Midbrain (tissue), 1 donor: ENCODE data around the gene CNTN2.

Source experiments
- DNase-seq: peaks from one replicate; lab custom pipeline; 2025; lab: John Stamatoyannopoulos, UW

The CNTN2 gene

DNA sequence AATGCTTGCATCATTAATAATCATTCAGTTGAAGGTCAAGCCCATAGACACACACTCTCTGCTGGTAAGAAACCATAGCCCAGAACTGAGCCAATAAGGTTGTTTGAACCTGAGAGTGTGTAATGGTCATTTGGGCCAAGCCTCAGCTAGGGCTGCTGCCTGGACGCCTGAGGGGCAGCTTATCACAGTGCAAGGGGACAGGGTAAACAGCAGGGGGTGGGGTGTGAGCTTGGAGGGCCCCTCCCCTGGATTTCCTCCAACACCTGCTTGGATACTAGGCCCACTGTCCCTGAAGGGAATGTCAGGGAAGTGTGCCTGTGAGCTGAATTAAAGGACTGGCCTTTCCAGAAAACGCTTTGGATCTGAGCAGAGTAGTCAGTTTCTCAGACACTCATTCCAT is 24.6 kb upstream of the CNTN2 start:
- no peak for DNase-seq

DNA sequence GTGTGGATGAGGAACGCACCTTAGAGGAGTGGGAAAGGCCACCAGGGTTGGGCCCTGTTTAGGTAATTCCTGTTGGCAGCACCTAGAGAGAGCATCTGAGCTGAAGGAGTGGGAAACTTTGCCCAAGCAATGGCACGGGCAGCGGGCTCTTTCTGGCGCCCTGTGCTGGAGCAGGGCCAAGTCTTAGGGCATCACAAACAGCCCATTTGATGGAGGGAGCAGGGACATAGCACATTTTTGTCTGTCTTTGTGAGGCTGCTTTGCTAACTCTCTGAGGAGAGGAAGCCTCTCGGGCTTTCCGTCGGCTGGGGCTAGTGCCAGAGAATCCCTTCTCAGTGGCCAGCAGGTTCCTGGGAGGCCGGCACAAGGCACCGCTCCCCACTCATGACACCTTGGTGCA is 22.5 kb upstream of the CNTN2 start:
- DNase-seq: no peak

DNA sequence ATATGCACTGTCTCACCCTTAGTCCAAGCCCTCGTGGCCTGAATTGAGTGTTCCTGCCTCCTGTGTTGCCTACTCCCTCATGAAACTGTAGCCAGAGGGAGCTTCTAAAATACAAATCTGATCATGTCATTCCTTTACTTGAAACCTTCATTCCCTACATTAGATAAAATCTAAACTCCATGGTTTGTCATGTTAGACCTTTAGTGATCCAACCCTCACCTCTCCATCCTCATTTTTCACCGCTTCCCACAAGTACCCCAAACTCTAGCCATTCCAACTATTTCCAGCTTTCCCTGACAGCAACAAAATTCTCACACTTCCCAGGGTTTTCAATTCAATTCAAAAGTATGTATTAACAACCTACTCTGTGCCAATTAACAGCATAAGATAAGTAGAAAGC is 18.3 kb upstream of the CNTN2 start:
- no peak for DNase-seq

DNA sequence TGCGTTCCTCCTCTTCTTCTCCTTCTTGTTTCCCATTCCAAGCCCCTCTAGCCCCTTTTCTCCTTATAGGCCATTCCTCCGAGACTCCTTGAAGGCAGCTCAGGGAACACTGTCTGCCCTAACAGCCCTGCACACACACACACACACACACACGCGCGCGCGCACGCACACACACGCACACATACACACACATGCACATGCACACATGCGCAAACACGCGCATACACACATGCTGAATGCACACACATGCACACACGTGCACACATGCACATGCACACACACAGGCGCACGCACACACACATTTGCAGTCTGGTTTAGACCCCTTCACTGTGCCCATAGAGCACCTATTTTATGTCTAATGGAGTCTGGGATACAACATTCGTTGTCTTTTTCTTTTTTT is 17.8 kb upstream of the CNTN2 start:
- DNase-seq: no peak

DNA sequence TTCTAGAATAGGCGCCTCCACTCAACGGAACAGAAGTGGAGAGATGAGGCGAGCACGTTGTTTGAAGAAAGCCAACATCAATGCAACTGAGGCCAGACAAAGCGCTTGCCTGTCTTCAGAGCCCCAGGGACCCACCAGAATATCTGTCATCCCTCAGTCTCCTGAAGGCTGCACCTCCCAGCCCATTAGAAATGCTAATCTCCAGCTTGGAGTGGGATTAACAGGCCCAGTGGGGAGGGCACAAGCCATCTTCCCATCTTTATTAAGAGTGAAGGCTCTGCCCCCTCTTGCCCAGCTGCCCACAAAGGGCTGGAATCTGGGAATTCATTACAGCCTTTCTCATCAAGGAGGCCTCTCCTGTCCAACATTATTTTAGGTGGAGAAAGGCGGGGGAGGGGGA is 16.8 kb upstream of the CNTN2 start:
- DNase-seq: no peak

DNA sequence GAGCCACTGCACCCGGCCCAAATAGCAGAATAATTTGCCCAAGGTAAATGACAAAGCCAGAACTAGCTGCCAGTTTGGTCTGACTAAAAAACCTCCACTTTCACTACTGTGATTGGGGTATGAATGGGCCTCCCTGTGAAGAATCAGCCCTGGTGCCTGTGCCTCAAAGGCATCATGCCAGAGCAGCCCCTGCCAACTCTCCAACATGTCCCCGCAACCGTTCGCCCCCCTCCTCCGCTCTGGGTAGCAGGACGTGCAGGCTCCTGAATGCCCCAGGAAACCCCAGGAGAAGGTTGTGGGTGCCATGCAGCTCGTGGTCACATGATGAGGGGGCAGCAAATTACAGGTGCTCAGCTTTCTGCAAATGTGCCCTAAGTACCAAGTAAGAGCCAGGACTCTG is 14.6 kb upstream of the CNTN2 start:
- DNase-seq: no peak

DNA sequence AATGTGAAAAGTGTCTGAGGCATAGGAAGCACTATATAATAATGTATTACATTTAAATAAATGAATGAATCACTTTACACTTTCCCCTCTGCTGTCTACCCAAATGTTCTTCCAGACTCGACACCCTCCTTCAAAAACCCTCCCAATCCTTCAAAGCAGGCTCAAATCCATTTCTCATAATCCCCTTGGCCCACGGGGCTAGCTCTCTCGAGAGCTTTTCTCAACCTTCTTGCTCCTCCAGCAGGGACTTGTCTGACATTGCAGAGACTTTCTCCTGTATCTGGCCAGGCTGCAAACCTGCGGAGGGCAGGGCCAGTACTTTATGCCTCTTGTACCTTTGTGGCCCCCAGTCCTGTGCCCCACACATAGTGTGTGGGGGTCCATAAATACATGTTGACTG is 14.1 kb upstream of the CNTN2 start:
- no peak for DNase-seq

DNA sequence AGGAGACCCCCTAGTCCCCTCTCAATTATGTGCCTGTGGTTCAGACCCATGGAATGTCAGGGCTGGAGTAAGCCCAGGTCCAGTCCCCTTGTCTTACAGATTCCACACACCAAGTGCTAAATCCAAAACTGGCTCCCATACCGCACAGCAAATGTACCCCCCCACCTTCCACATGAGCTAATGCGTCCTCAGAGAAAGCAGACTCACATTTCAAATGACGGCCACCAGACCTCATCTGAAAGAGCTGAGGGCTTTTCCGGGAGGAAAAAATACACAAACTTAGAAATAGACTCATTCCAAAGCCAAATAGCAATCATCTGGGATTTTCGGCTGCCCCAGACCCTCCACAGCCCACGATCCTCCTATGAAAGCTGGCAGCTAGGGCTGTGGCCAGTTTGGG is 12.8 kb upstream of the CNTN2 start:
- no peak for DNase-seq

DNA sequence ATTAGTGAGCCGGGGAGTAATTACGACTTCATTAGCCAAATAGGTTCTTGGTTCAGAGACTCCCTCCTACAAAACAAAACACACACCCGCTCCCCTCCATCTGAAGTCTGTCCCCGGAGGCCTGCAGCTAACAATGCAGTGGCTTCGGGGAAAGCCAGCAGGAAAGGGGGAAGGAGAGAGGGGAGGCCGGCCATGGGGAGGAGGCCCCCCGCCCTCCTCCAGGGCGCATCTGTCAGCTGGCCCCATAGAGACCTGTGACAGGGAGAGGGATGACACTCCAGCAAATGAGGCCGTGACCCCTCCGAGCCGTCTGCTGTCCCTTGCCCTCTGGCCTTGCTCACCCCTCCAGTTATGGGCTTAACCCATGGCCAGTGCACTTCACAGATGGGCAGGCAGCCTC is 12.1 kb upstream of the CNTN2 start:
- no peak for DNase-seq

DNA sequence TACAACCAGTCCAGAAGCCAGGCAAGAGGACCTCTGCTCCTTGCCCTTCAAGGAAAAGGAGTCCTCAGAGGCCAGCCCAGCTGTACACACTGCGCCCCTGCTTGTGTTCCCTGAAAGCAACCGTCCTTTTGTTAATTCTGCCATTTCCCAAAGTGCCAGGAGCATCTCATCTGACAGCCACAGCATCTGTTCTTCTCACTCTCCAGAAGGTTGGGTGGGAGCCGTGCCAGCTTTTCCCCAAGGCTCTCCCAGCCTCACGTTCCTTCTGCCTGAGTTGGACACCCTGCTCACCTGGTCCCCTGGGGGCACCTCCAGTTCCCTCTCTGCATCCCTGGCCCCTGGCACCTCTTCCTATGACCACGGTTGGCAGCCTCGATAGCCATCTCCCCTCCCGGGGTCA is 10.5 kb upstream of the CNTN2 start:
- DNase-seq: no peak

DNA sequence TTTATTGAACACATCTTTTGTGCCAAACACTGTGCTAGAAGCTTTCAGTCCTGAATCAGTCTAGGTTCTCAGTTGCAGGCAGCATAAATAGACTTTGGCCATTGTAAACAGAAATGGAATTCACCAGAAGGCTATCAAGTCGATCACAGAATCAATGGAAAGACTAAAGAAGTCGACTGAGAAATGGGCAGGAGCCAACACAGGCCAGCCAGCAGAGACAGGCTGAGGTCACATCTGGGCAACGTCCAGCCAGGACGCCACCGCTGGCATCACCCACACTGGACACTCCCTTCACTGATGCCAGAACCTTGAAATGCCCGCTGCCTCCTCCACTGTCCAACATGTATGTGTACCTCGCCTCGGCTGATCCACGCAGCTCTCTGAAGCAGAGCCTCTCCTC is 5.5 kb upstream of the CNTN2 start:
- no peak for DNase-seq

DNA sequence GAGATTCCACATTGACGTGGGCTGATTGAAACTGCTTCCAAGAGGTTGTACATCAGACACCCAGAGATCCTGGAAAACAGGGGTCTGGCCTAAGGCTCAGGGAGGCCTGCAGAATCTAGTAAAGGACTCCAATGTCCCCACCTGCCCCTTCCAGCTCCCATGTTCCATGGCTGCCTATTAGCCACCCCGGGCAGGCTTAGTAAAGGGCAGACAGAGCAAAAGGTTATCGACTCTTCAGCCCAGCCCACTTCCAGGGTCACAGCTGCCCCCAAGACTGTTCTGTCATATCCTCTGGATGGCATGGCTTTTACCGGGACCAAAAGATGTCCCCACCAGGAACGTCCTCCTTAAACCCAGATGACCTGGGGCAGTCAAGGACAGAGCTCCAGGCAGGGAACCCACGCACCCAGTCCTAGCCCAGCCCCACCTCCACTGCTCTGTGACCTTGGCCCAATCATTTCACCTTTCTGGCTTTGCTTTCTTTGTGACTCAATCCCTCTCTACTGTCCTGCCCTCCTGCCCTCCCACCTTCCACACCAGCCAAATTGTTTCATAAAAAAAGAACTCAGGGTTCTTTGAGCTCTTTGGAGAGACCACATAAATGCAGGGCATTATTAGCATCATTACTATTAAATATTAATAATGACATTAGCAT is 4.8 kb upstream of the CNTN2 start:
- no peak for DNase-seq

DNA sequence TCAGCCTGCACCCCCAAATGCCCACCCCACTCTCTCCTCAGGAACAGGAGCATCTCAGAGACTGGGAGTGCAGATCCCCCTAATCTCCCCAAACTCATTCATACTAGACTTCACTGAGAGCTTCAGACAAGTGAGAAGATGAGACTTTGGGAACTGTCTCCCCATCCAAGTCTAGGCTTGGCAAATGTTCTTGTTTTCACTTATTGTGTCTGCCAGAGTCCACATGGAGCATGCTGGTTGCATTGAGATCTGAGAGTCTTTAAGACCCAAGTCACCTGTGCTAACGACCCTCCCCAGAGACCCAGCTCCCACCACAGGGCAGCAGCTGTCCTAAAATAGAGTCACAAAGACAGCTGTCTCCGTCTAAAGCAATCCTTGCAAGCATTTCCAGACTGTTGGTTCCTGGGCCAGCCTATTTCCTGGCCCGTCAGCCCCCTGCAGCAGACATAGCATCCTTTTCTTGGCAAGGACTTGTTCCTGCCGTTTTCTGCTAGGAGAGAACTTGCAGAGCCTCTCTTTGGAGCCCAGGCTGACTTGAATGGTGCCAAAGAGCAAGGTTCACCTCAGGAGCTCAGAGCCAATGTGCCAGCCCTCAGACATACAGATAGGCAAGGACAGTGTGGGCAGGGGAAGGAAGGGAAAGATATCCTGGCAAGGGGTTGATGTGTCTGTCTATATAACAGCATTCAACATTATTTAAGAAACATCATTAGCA is 1.9 kb upstream of the CNTN2 start:
- DNase-seq: no peak

DNA sequence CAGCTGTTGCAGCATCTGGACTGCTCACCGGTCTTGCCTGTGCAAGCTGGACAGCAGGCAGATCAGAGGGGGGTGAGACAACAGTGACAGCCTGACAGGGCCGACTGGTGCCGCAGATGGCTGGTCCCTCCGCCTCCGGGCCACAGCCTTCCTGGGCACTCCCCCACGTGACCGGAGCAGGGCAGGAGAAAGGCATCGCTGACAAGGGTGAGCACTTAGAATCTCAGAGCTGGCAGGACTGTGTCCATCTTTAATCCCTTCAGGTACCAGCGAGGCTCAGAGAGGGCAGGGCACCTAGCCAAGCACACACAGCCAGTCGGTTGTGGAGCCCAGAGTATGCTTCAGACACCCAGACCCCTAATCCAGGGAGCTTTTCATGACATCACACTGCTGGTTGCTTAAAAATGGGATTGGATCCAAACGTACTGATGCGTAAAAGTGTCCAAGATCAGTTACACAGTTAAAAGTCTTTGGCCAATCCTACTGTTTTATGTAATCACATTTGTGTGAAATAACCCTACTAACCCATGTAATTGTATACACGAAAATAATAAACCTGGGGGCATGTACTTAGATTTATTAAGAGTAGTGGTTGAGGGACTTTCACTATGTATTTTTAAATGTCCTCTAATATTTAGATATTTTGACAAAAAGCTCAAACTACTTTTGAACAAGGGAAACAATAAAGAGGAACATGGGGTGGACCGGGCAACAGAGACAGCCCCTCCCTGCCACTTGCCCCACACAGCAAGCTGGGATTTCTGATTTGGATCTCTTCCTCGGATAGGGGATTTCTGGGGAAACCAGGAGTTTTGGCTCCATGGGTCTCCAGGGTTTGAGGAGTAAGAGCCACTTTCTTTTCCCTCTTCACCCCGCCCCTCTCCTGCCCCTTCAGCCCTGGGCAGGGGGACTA is 758 bp upstream of the CNTN2 start:
- peak; percentile 47 for DNase-seq

DNA sequence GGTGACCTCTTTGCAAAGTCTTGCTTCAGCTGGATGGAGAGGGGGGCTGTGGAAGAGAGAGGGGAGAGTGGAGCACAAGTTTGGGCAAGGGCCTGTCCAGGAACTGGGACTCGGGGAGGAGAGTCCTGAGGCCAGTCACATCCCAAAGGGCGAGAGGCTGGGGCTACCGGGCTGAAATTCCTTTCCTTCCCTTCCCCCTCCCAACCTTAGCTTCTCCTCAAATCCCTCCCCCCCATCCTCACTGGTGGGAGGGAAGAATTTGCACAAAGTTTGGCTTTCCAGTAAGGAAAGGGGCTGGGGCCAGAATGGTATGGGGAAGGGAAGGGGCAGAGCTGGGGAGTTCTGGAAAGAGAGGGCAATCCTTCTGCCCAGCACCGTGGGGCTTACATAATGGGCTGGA is 854 bp downstream of the CNTN2 start:
- no peak for DNase-seq

DNA sequence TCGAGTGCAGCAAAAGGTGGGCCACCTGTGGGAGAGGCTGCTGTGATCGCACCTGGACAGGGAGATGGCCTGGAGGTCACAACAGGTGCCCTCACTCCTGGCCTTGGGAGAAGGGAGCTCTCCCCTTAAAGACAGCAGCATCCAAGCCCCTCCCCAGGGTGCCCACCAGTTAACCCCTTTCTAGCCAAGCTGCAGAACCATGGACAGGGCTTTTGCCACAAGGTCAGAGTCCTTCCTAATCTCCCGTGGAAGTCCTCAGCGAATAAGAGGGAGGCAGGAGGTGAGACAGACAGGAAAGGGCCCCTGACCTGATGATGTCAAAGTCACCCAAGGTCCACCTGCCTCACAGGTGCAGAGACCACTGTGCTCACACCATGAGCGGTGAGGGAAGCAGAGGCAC is 1.7 kb downstream of the CNTN2 start:
- no peak for DNase-seq

DNA sequence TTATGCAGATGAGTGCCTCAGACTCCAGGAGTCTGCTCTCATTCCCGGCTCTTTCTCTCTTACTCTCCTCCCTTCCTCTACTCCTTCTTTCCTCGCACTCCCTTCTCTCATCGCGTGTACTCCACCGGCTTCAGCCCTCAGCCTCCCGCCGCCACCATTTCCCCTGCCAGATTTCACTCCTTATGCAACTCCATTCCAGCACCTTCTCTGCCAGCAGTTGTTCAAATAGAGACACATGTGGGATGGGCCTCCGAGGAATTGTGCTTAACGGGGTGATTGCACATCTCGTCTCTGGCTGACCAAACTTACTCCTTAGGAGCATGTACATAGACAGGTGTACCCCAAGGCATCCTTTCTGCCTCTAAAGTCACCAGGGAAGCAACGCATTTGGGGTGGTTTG is 2.1 kb downstream of the CNTN2 start:
- DNase-seq: no peak

DNA sequence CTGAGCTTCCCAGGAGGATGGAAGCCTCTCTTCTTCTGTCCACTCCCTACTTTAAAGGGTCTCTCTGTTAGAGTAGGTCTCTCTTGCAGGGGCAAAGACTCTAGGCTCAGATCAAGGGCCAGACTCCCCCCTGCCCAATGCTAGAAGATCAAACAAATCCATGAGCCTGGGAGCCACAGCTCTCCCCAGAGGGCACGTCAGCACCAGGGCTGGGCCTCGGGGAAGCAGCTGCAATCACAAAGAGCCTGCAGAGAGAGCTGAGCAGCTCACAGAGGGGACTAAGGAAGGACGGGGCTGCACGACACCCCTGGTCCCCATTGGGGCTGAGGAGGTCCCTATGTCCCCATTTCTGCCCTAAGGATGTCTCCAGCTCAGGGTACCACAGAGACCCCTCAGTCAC is 3.9 kb downstream of the CNTN2 start:
- DNase-seq: peak; percentile 57

DNA sequence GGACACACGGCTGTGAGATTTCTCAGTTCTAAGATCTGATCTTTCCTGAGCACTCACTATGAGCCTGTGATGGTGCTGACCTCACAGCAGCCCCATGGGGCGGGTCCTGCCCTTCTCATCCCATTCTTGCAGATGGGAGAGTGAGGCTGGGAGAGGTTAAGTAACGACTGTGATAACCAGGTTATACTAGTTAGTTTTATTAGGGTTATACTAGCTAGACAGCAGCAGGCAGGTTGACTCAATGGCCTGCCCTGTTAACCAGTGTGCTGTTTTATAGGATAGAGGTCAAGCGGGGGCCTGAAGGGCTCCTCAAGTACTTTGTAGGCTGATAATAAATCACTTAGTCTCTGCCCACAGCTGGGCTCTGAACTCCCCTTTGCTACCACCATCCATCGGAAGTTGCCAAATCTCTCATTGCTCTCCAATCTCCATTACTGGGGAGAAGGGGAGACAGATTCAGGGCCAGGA is 4.8 kb downstream of the CNTN2 start:
- DNase-seq: no peak

DNA sequence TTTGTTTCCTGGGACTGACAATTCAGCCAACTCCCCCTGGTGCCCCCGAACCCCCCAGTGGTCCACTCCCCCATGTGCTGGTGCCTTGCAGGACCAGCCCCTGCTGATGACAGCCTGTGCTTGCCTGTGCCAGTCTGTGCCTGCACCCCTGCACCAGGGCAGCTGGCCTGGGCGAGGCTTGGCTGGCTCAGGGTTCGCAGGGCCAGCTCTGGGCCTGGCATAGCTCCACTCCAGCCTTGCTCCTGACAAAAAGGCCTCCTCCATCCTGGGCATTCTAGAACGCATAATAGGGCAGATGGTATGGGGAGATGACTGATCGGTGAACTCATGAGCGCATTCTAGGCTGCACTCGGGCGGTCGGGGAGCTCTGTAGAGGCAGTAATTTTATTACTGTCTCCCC is 5.4 kb downstream of the CNTN2 start:
- peak; percentile 88 for DNase-seq

DNA sequence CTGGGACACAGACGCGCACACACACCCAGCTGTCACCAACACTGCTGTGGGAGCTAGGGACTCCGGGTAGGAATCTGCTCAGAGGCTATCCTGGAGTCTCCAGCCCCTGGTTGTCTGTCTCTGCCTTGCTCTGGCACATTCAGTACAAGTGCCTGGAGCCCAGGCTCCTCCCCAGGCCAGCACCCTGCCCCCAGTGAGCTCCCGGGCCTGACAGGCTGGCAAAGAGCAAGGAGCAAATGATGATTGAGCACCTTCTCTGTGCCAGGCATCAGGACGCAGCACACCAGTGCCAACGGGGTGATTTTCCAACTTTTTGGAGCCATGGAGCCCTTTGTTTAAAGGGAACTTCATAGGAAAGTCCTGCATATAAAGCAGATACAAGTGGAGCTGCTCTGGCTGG is 6.5 kb downstream of the CNTN2 start:
- no peak for DNase-seq

DNA sequence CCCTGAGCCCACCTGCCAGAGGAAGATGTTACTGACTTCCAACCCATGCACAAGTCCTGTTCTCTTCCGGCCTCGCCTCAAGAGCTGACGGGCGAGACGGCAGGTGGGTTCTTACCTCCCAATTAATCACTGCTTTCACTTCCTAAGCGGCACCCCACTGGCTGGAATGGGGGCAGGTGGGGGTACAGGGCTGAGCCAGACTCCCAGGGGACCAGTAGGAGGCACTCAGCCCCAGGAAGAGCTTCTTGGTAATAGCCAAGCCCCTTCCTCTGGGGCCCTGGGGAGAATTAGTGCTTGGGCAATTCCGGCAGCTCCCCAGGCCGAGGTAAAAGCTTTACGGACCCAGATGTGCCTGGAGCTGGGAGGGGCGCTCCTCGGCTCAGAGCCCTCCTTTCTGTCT is 9.7 kb downstream of the CNTN2 start:
- no peak for DNase-seq

DNA sequence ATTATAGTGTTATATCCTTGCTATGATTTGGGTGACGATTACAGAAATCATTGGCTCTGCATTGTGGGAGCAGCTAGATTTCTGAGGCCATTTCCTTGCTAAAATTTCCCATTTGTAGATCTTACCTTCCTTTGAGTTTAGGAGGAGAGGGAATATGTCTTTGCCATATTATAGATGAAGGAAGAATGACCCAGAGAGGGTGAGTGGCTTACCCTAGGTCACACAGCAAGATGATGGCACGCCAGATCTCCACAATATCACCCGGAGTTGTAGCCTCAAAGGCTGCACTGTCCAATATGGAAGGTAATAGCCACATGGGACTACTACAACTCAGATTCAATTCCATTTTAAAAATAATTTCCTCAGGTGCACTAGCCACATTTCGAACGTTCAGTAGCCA is 10.3 kb downstream of the CNTN2 start:
- DNase-seq: no peak
